Measurements from ENCODE around the gene KANSL3.

KANSL3 gene

GRCh38 chr2:96552315-96553175 lies 85.6 kb downstream of the KANSL3 start:
- Mint-ChIP-seq H3K4me3 (no peak overlapping the region), H3K4me1 (peaks cover 3% of the 10 kb centered on the region), H3K27me3 (ENCODE audit: low read depth) (no peaks in the 10 kb centered on the region), H3K9me3 (no peaks in the 10 kb centered on the region), H3K36me3 (ENCODE audit: low read depth) (no peaks in the 10 kb centered on the region), H3K27ac (no peak overlapping the region)
- TF ChIP-seq CTCF (IDR thresholded peaks at IDR 0.05; ENCODE audit: unreplicated experiment in 3 of 3) = no peak

- H3K27me3 Mint-ChIP-seq (ENCODE audit: low read depth) = no peaks in the 10 kb centered on the region
- H3K9me3 Mint-ChIP-seq = no peaks in the 10 kb centered on the region
Measured at GRCh38 chr2:96551605-96552314, 86.4 kb downstream of the KANSL3 start.

GRCh38 chr2:96550787-96551604 lies 87.1 kb downstream of the KANSL3 start:
- no peak overlapping the region for H3K27ac Mint-ChIP-seq
- H3K36me3 Mint-ChIP-seq (ENCODE audit: low read depth) = no peaks in the 10 kb centered on the region
- no peaks in the 10 kb centered on the region for H3K9me3 Mint-ChIP-seq
- H3K4me3 Mint-ChIP-seq = no peak overlapping the region
- H3K27me3 Mint-ChIP-seq (ENCODE audit: low read depth) = no peaks in the 10 kb centered on the region
- no peak for TF ChIP-seq CTCF (IDR thresholded peaks at IDR 0.05; ENCODE audit: unreplicated experiment in 3 of 3)
- H3K4me1 Mint-ChIP-seq = peaks cover 5% of the 10 kb centered on the region

More at GRCh38 chr2:96551605-96552314, 86.4 kb downstream of the KANSL3 start:
- Mint-ChIP-seq H3K4me1 (peaks cover 5% of the 10 kb centered on the region), H3K27ac (no peak overlapping the region), H3K4me3 (no peak overlapping the region), H3K36me3 (ENCODE audit: low read depth) (no peaks in the 10 kb centered on the region)
- TF ChIP-seq CTCF (IDR thresholded peaks at IDR 0.05; ENCODE audit: unreplicated experiment in 3 of 3) = no peak

GRCh38 chr2:96549967-96550786 lies 87.9 kb downstream of the KANSL3 start:
- Mint-ChIP-seq H3K27ac (no peak overlapping the region), H3K27me3 (ENCODE audit: low read depth) (no peaks in the 10 kb centered on the region), H3K36me3 (ENCODE audit: low read depth) (peaks cover 3% of the 10 kb centered on the region), H3K4me3 (no peak overlapping the region), H3K4me1 (peaks cover 5% of the 10 kb centered on the region), H3K9me3 (no peaks in the 10 kb centered on the region)
- TF ChIP-seq CTCF (IDR thresholded peaks at IDR 0.05; ENCODE audit: unreplicated experiment in 3 of 3) = peak in 1 of 3 experiments; percentile 15

GRCh38 chr2:96549466-96549785 lies 88.7 kb downstream of the KANSL3 start:
- Mint-ChIP-seq H3K36me3 (ENCODE audit: low read depth) (peaks cover 8% of the 10 kb centered on the region), H3K27me3 (ENCODE audit: low read depth) (no peaks in the 10 kb centered on the region), H3K9me3 (peaks cover 1% of the 10 kb centered on the region), H3K4me3 (no peak overlapping the region), H3K4me1 (peaks cover 5% of the 10 kb centered on the region), H3K27ac (no peak overlapping the region)
- no peak for TF ChIP-seq CTCF (IDR thresholded peaks at IDR 0.05; ENCODE audit: unreplicated experiment in 3 of 3)

All from nephron (organoid).